Common myeloid progenitor, CD34-positive (primary cell): ENCODE results near the gene RAP1GAP2.

Source experiments
- CTCF ChIA-PET: fragments of 350-600 bp; sonication (Branson Sonifier 250); formaldehyde crosslinking; loops from one replicate; lab custom pipeline; 2021; ENCODE audit warnings: antibody characterized with exemption; lab: Charles Lee
- POLR2A ChIA-PET: fragments of 350-600 bp; sonication (Branson Sonifier 250); formaldehyde crosslinking; loops from one replicate; lab custom pipeline; 2021; ENCODE audit warnings: antibody characterized with exemption; lab: Charles Lee
- DNase-seq, 3 donors: peaks; one replicate each; pipeline versions ENCODE4 v3.0.0 to v3.0.0-alpha.2; 2013
- H3K27ac ChIP-seq, 2 experiments: 1 replicate in 1 of 2; 2 replicates in 1 of 2; pipeline ENCODE4 v1.7.0; 2013; ENCODE audit warnings: inconsistent platforms in 2 of 2, low read length in 2 of 2, mild to moderate bottlenecking in 2 of 2, low read depth in 1 of 2, moderate library complexity in 1 of 2; ENCODE audit not compliant: severe bottlenecking in 2 of 2, insufficient read depth in 1 of 2, poor library complexity in 1 of 2
- H3K27me3 ChIP-seq, 5 experiments: replicated peaks in 2 of 5; 1 replicate in 3 of 5; 2 replicates in 2 of 5; pipeline versions ENCODE4 v1.6.1 to v1.7.0; 2013; ENCODE audit warnings: low read length in 4 of 5, mild to moderate bottlenecking in 2 of 5, moderate library complexity in 2 of 5, inconsistent platforms in 1 of 5; ENCODE audit not compliant: insufficient read depth in 5 of 5, control insufficient read depth in 4 of 5
- H3K36me3 ChIP-seq, 4 experiments: 1 replicate in 2 of 4; 2 replicates in 2 of 4; pipeline versions ENCODE4 v1.6.1 to v1.7.0; 2013; ENCODE audit warnings: low read length in 3 of 4, control low read depth in 1 of 4, mild to moderate bottlenecking in 1 of 4; ENCODE audit not compliant: control insufficient read depth in 4 of 4, insufficient read depth in 4 of 4
- H3K4me1 ChIP-seq, 4 experiments: 1 replicate in 3 of 4; 2 replicates in 1 of 4; pipeline versions ENCODE4 v1.6.1 to v1.7.1; 2013; ENCODE audit warnings: low read length in 3 of 4, mild to moderate bottlenecking in 3 of 4, control low read depth in 1 of 4, inconsistent platforms in 1 of 4, moderate library complexity in 1 of 4; ENCODE audit not compliant: control insufficient read depth in 4 of 4, insufficient read depth in 4 of 4; ENCODE audit errors: control extremely low read depth in 1 of 4
- H3K4me3 ChIP-seq, 7 experiments: 1 replicate in 4 of 7; 2 replicates in 3 of 7; pipeline versions ENCODE4 v1.5.1 to v1.7.0; 2013; ENCODE audit warnings: mild to moderate bottlenecking in 7 of 7, low read length in 6 of 7, moderate library complexity in 6 of 7, inconsistent platforms in 2 of 7, low read depth in 2 of 7, control low read depth in 1 of 7; ENCODE audit not compliant: insufficient read depth in 4 of 7, control insufficient read depth in 1 of 7; ENCODE audit errors: extremely low read depth in 1 of 7
- H3K9me3 ChIP-seq, 5 experiments: 1 replicate in 4 of 5; 2 replicates in 1 of 5; pipeline versions ENCODE4 v1.6.1 to v1.7.1; 2013; ENCODE audit warnings: low read length in 4 of 5, mild to moderate bottlenecking in 2 of 5, inconsistent platforms in 1 of 5, low read depth in 1 of 5, moderate library complexity in 1 of 5; ENCODE audit not compliant: control insufficient read depth in 4 of 5, insufficient read depth in 2 of 5; ENCODE audit errors: control extremely low read depth in 1 of 5
- WGBS: methylation state at CpG from one replicate; pipeline ENCODE4 v1.1.5; 2013; ENCODE audit not compliant: insufficient coverage; 5-methylcytosine and 5-hydroxymethylcytosine counted together

The RAP1GAP2 gene

DNA sequence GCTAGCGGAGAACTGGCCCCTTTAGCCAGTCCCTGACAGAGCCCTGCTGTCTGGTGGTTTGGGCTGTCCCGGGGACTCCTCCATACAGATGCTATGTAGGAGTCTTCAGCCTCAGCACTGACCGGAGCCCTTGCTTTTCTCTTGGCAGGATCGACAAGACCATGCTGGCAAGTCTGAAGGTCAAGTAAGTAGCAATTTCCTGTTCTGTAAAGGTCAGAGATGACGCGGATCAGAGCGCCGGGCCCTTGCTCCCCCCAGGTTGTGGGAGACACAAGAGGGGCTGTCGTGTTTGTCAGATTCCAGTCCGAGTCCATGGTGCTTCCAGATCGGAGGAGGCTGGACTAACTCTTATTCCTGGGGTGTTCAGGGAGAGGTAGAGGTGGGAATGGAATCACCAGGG, 4.1 kb downstream of the RAP1GAP2 start:
- ChIA-PET CTCF (interaction anchor here (4.9 kb wide), 1 partner anchor 26 kb away, joined by 30 read pairs; no protein-coding TSS in a partner anchor), POLR2A (no interaction called here)
- H3K4me1 ChIP-seq, result peaks cover 0 to 45% (median 34%) of the 10 kb centered on the region in 4 experiments
- H3K27me3 ChIP-seq, result peaks cover 0 to 2% (median 0%) of the 10 kb centered on the region in 5 experiments
- no peak for DNase-seq
- WGBS, result 100% methylated on average over 10 of the region's 11 CpGs
- no peak overlapping the region for H3K27ac ChIP-seq
- H3K4me3 ChIP-seq, result no peak overlapping the region
- peaks cover 0 to 46% (median 21%) of the 10 kb centered on the region in 4 experiments for H3K36me3 ChIP-seq
- H3K9me3 ChIP-seq, result no peaks in the 10 kb centered on the region

DNA sequence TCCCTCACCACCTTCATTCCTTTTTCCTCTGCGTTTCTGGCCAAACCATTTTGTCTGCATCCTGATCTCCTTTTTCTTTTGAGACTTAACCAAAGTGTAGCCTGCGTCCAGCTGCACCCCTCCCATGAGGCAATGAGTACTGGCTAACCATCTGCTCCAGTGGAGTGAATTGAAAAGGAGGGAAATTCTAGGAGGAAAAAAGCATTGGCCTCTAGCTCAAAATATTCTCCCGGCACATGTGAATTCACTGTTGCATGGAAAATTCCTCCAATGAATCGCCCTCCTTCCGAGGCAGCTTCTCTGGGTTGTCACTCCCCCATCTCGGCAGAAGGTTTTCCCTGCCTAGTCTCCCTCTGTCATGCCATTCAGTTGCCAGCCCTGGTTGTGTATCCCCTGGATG, 5.6 kb downstream of the RAP1GAP2 start:
- peaks cover 0 to 51% (median 21%) of the 10 kb centered on the region in 4 experiments for H3K36me3 ChIP-seq
- no peak overlapping the region for H3K4me3 ChIP-seq
- no peak overlapping the region for H3K27ac ChIP-seq
- no peak for DNase-seq
- ChIA-PET POLR2A (no interaction called here), CTCF (interaction anchor here (1.3 to 3.1 kb wide), 4 partner anchors 9 to 16 kb away, joined by 3 to 22 read pairs (median 6); no protein-coding TSS in a partner anchor)
- peaks cover 0 to 30% (median 21%) of the 10 kb centered on the region in 4 experiments for H3K4me1 ChIP-seq
- no peaks in the 10 kb centered on the region for H3K9me3 ChIP-seq
- H3K27me3 ChIP-seq, result peaks cover 0 to 2% (median 0%) of the 10 kb centered on the region in 5 experiments
- WGBS, result 100% methylated on average over 4 of the region's 6 CpGs

DNA sequence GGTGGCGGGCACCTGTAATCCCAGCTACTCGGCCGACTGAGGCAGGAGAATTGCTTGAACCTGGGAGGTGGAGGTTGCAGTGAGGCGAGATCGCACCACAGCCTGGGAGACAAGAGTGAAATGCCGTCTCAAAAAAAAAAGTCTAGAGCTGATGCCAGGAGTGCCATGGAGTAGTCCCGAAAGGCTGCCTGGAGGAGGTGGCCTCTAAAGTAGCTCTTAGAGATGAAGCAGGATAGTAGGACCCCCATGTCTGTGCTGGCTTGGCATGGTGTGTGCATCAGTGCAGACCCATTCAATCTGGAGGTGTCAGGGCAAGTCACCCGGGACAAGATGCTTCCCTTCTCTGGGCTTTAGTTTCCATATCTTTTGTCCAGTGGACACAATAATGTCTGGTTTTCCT, 6.3 kb downstream of the RAP1GAP2 start:
- no peak overlapping the region for H3K4me3 ChIP-seq

GRCh38 chr17:2803386-2803785, 7.1 kb downstream of the RAP1GAP2 start:
- Histone ChIP-seq H3K27ac (no peak overlapping the region), H3K9me3 (no peaks in the 10 kb centered on the region), H3K27me3 (peaks cover 0 to 2% (median 0%) of the 10 kb centered on the region in 5 experiments), H3K4me3 (no peak overlapping the region), H3K4me1 (peaks cover 0 to 15% (median 5%) of the 10 kb centered on the region in 4 experiments), H3K36me3 (peaks cover 0 to 60% (median 25%) of the 10 kb centered on the region in 4 experiments)
- WGBS, result 94% methylated on average over 14 of the region's 14 CpGs
- ChIA-PET CTCF (interaction anchor here (1.6 to 3.1 kb wide), 4 partner anchors 8 to 18 kb away, joined by 3 to 22 read pairs (median 6); no protein-coding TSS in a partner anchor), POLR2A (interaction anchor here (1.6 kb wide), 1 partner anchor 11 kb away, joined by 4 read pairs; no protein-coding TSS in a partner anchor)
- no peak for DNase-seq

More for the DNA sequence above, 6.3 kb downstream of the RAP1GAP2 start:
- H3K9me3 ChIP-seq, result no peaks in the 10 kb centered on the region
- no peak for DNase-seq
- H3K36me3 ChIP-seq, result peaks cover 0 to 54% (median 23%) of the 10 kb centered on the region in 4 experiments
- 96% methylated on average over 8 of the region's 8 CpGs for WGBS
- peaks cover 0 to 23% (median 13%) of the 10 kb centered on the region in 4 experiments for H3K4me1 ChIP-seq
- POLR2A ChIA-PET, result interaction anchor here (1.6 kb wide), 1 partner anchor 12 kb away, joined by 4 read pairs; no protein-coding TSS in a partner anchor
- CTCF ChIA-PET, result interaction anchor here (1.6 to 3.1 kb wide), 4 partner anchors 9 to 17 kb away, joined by 3 to 22 read pairs (median 6); no protein-coding TSS in a partner anchor
- H3K27ac ChIP-seq, result no peak overlapping the region
- peaks cover 0 to 2% (median 0%) of the 10 kb centered on the region in 5 experiments for H3K27me3 ChIP-seq

GRCh38 chr17:2803971-2804370, 7.7 kb downstream of the RAP1GAP2 start:
- Histone ChIP-seq H3K36me3 (peaks cover 0 to 64% (median 28%) of the 10 kb centered on the region in 4 experiments), H3K4me3 (no peak overlapping the region), H3K4me1 (peaks cover 0 to 10% (median 1%) of the 10 kb centered on the region in 4 experiments), H3K27ac (no peak overlapping the region), H3K27me3 (peaks cover 0 to 2% (median 0%) of the 10 kb centered on the region in 5 experiments), H3K9me3 (no peaks in the 10 kb centered on the region)
- POLR2A ChIA-PET, result no interaction called here
- 82% methylated on average over 4 of the region's 4 CpGs for WGBS
- CTCF ChIA-PET, result interaction anchor here (1.6 to 3.1 kb wide), 2 partner anchors 11 to 18 kb away, joined by 3 to 22 read pairs; no protein-coding TSS in a partner anchor
- no peak for DNase-seq

- H3K4me1 ChIP-seq, result peaks cover 0 to 5% (median 0%) of the 10 kb centered on the region in 4 experiments
- CTCF ChIA-PET, result interaction anchor here (0.8 to 1.4 kb wide), 3 partner anchors 10 to 25 kb away, joined by 3 to 6 read pairs (median 4); no protein-coding TSS in a partner anchor
- H3K27me3 ChIP-seq, result no peaks in the 10 kb centered on the region
- POLR2A ChIA-PET, result no interaction called here
- H3K36me3 ChIP-seq, result peaks cover 0 to 59% (median 29%) of the 10 kb centered on the region in 4 experiments
- no peaks in the 10 kb centered on the region for H3K9me3 ChIP-seq
- H3K4me3 ChIP-seq, result no peak overlapping the region
- H3K27ac ChIP-seq, result no peak overlapping the region
- DNase-seq, result no peak
- WGBS, result 98% methylated on average over 6 of the region's 7 CpGs
These were observed 8.7 kb downstream of the RAP1GAP2 start for GRCh38 chr17:2804912-2805311.

- ChIA-PET CTCF (interaction anchor here (0.8 to 1.4 kb wide), 4 partner anchors 9 to 24 kb away, joined by 3 to 6 read pairs (median 4); no protein-coding TSS in a partner anchor), POLR2A (no interaction called here)
- Histone ChIP-seq H3K4me1 (peaks cover 0 to 5% (median 0%) of the 10 kb centered on the region in 4 experiments), H3K36me3 (peaks cover 0 to 55% (median 24%) of the 10 kb centered on the region in 4 experiments), H3K9me3 (no peaks in the 10 kb centered on the region), H3K27ac (no peak overlapping the region), H3K27me3 (no peaks in the 10 kb centered on the region), H3K4me3 (no peak overlapping the region)
- WGBS, result 80% methylated on average over 1 of the region's 3 CpGs
- DNase-seq, result no peak
These were observed 9.7 kb downstream of the RAP1GAP2 start for GRCh38 chr17:2805961-2806360.
